GM19239 (cell line): ENCODE results near the gene TCFL5.

Experiments
- DNase-seq: peaks from one replicate; pipeline ENCODE4 v3.0.0; 2011; ENCODE audit warnings: low spot score; ENCODE audit not compliant: insufficient read length
- FAIRE-seq: peaks from 2 replicates; lab custom pipeline; 2011; peaks lifted over from hg19 to GRCh38; lab: Jason Lieb, UNC

The TCFL5 gene

GRCh38 chr20:62825986-62826645 is 35.5 kb downstream of the TCFL5 start:
- DNase-seq (no peak), FAIRE-seq (no peak)

- DNase-seq (no peak), FAIRE-seq (no peak)
Measured at GRCh38 chr20:62825333-62825985, 36.2 kb downstream of the TCFL5 start.

GRCh38 chr20:62824476-62825332 is 36.9 kb downstream of the TCFL5 start:
- FAIRE-seq: no peak
- no peak for DNase-seq

GRCh38 chr20:62823688-62824475 is 37.7 kb downstream of the TCFL5 start:
- FAIRE-seq (no peak), DNase-seq (no peak)

GRCh38 chr20:62822788-62823651 is 38.6 kb downstream of the TCFL5 start:
- DNase-seq (peak; percentile 90), FAIRE-seq (peak; percentile 57)

- DNase-seq (no peak), FAIRE-seq (no peak)
Measured at GRCh38 chr20:62822239-62822787, 39.3 kb downstream of the TCFL5 start.

GRCh38 chr20:62821726-62822210 is 39.9 kb downstream of the TCFL5 start:
- DNase-seq (no peak), FAIRE-seq (no peak)

GRCh38 chr20:62820962-62821725 is 40.5 kb downstream of the TCFL5 start:
- DNase-seq: no peak
- FAIRE-seq: no peak

- DNase-seq (no peak), FAIRE-seq (no peak)
Measured at GRCh38 chr20:62820208-62820961, 41.2 kb downstream of the TCFL5 start.

- FAIRE-seq (no peak), DNase-seq (no peak)
Measured at GRCh38 chr20:62819494-62820174, 42.0 kb downstream of the TCFL5 start.

- FAIRE-seq (no peak), DNase-seq (no peak)
Measured at GRCh38 chr20:62818592-62819493, 42.8 kb downstream of the TCFL5 start.

- no peak for DNase-seq
- FAIRE-seq: no peak
Measured at GRCh38 chr20:62817975-62818591, 43.5 kb downstream of the TCFL5 start.

GRCh38 chr20:62816884-62817873 is 44.4 kb downstream of the TCFL5 start, which contains the start of gene COL9A3:
Gene COL9A3 (plus strand): TSS chr20:62817050. CDS start chr20:62817065, 15 bp downstream.
- DNase-seq: no peak
- no peak for FAIRE-seq
